ENCODE measurements around the gene FBXO17.

The FBXO17 gene

GRCh38 chr19:38917516-38917915 is 58.0 kb downstream of the FBXO17 start:
- TF ChIP-seq POLR2AphosphoS5 (IDR thresholded peaks at IDR 0.05; ENCODE audit: low read depth, low read length), result no peak
- no peak for TF ChIP-seq FOXP2 (optimal IDR thresholded peaks at IDR 0.05; ENCODE audit: borderline replicate concordance, extremely low read depth, extremely low read length, insufficient read depth)
- no peak for TF ChIP-seq SIN3A (IDR thresholded peaks at IDR 0.05; ENCODE audit: borderline replicate concordance, insufficient read depth, low read length)

DNA sequence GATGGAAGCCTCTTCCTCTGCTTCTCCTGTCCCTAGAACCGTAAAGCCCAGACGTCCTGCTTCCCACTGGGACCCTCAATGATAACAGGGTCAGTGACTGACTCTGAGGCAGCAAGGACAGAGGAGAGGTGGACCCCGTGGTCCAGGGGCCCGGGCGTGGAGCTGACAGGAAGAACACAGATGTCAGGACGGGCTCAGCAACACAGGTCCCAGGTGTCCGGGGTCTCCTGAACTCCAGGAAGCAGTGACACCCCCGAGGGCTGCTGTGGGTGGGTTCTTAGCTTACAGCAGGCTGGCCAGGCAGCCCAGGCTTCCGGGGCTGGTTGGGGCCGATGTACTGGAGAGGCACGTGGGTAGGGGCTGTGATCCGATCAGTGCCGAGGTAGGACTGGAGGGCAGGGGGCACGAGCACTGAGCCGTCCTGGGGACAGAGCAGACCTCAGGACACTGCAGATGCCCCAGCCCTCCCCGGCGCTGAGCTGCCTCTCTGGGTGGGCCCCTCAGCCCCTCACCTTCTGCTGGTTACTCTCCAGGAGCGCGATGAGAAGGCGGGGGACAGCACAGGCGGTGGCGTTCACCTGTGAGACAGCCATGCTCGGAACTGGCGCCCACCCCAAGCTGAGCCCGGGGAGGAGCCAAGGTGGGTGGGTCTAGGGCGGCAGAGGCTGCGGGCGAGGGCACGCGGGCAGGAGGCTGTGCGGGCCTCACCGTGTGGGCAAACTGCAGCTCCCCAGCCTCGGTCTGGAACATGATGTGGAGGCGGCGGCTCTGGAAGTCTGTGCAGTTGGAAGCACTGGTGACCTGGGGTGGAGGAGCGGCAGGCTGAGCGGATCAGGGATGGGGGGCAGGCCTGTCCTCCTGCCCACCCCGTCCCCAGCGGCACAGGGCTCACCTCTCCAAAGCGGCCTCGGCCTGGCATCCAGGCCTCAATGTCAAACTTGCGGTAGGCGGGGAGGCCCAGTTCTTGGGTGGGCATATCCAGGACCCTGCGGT is 59.9 kb downstream of the FBXO17 start:
- TF ChIP-seq POLR2AphosphoS5 (IDR thresholded peaks at IDR 0.05; ENCODE audit: low read depth, low read length), result no peak
- TF ChIP-seq REST (IDR thresholded peaks at IDR 0.05; ENCODE audit: insufficient read depth in 1 of 2, low read depth in 2 of 2, low read length in 2 of 2), result no peak
- TF ChIP-seq FOXP2 (optimal IDR thresholded peaks at IDR 0.05; ENCODE audit: borderline replicate concordance, extremely low read depth, extremely low read length, insufficient read depth), result no peak
- TF ChIP-seq TAF1 (IDR thresholded peaks at IDR 0.05; ENCODE audit: borderline replicate concordance, insufficient read depth, low read length), result no peak
- TF ChIP-seq SIN3A (IDR thresholded peaks at IDR 0.05; ENCODE audit: borderline replicate concordance, insufficient read depth, low read length), result no peak

- TF ChIP-seq REST (IDR thresholded peaks at IDR 0.05; ENCODE audit: insufficient read depth in 1 of 2, low read depth in 2 of 2, low read length in 2 of 2), result no peak
- no peak for TF ChIP-seq POLR2AphosphoS5 (IDR thresholded peaks at IDR 0.05; ENCODE audit: low read depth, low read length)
- TF ChIP-seq SIN3A (IDR thresholded peaks at IDR 0.05; ENCODE audit: borderline replicate concordance, insufficient read depth, low read length), result no peak
- no peak for TF ChIP-seq TAF1 (IDR thresholded peaks at IDR 0.05; ENCODE audit: borderline replicate concordance, insufficient read depth, low read length)
- TF ChIP-seq FOXP2 (optimal IDR thresholded peaks at IDR 0.05; ENCODE audit: borderline replicate concordance, extremely low read depth, extremely low read length, insufficient read depth), result no peak
These were observed 61.6 kb downstream of the FBXO17 start for GRCh38 chr19:38913958-38914357.

DNA sequence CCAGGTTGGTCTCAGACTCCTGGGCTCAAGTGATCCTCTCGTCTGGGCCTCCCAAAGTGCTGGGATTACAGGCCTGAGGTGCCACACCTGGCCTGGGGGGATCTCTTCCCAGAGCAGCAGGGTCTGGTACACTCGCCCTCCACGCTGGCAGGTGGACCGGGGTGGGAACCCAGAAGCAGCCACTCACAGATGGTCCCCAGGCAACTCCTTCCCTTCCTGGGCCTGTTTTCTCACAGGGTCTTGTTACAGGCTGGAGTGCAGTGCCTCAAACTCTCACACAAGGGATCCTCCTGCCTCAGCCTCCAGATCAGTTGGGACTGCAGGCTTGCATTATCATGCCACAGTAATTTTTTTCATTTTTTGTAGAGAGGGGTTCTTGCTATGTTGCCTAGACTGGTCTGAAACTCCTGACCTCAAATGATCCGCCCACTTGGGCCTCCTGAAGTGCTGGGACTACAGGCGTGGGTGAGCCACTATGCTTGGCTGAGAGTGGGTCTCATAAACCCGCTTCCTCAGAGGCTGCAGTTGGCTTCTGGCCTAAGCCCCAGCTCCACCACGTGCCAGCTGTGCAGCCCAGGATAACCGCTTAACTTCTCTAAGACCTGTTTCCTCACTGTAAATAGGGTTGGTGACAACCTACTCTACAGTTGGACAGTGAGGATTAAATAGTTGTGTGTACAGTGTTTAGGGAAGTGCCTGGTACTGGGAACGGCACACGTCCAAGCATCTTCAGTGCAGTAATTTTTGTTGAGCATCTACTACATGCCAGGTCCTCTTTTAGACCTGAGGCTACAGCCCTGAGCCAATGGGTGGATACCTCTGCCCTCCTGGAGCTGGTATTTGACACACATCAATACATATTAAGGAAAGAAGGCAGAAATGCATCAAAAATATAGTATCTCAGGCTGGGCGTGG is 62.7 kb downstream of the FBXO17 start:
- TF ChIP-seq POLR2AphosphoS5 (IDR thresholded peaks at IDR 0.05; ENCODE audit: low read depth, low read length) (no peak), FOXP2 (optimal IDR thresholded peaks at IDR 0.05; ENCODE audit: borderline replicate concordance, extremely low read depth, extremely low read length, insufficient read depth) (no peak), REST (IDR thresholded peaks at IDR 0.05; ENCODE audit: insufficient read depth in 1 of 2, low read depth in 2 of 2, low read length in 2 of 2) (no peak), SIN3A (IDR thresholded peaks at IDR 0.05; ENCODE audit: borderline replicate concordance, insufficient read depth, low read length) (no peak), TAF1 (IDR thresholded peaks at IDR 0.05; ENCODE audit: borderline replicate concordance, insufficient read depth, low read length) (no peak)

DNA sequence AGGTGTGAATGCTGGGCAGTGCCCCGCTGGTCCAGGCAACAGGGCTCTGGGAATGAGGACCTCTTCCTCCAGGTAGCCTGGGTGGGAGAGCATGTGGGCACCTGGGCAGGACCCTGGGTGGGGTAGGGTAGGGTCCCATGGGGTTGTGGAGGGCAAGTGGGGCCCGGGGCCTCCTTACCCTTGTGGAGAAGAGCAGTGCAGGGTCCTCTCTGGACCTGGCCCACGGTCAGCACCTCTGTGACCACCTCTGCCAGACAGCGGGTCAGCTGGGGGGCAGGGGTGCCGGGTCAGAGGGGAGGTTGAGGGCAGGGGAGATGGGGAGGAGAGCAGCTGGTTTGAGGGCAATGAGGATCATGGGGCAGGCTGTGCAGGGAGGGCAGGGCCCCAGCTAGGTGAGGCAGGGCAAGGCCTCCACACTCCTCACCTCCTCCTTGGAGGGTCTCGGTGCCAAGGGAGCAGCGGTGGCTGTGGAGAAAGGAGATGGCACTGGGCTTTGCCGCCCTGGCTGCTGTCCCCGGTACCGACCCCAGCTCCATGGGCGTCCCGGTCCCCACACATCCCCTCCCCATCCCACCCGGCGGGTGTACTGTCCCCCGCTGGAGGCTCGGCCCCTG is 64.0 kb downstream of the FBXO17 start:
- TF ChIP-seq POLR2AphosphoS5 (IDR thresholded peaks at IDR 0.05; ENCODE audit: low read depth, low read length), result no peak
- TF ChIP-seq SIN3A (IDR thresholded peaks at IDR 0.05; ENCODE audit: borderline replicate concordance, insufficient read depth, low read length), result no peak
- TF ChIP-seq TAF1 (IDR thresholded peaks at IDR 0.05; ENCODE audit: borderline replicate concordance, insufficient read depth, low read length), result no peak
- no peak for TF ChIP-seq REST (IDR thresholded peaks at IDR 0.05; ENCODE audit: insufficient read depth in 1 of 2, low read depth in 2 of 2, low read length in 2 of 2)
- TF ChIP-seq FOXP2 (optimal IDR thresholded peaks at IDR 0.05; ENCODE audit: borderline replicate concordance, extremely low read depth, extremely low read length, insufficient read depth), result no peak

All from PFSK-1 (cell line).